Cardiac fibroblast (primary cell): ENCODE measurements around the gene MAP2K6.

ENCODE experiments used
- DNase-seq, 2 donors: peaks; one replicate each; pipeline versions ENCODE4 v3.0.0 to v3.0.0-alpha.2; 2010; ENCODE audit warnings: low read depth in 2 of 2
- H3K4me3 ChIP-seq, 2 donors: replicated peaks in 1 of 2; 1 replicate in 1 of 2; 2 replicates in 1 of 2; pipeline ENCODE4 v1.5.1; 2011; ENCODE audit warnings: low read depth in 2 of 2, low read length in 2 of 2, mild to moderate bottlenecking in 2 of 2, moderate library complexity in 1 of 2
- TF ChIP-seq, protein P1 (sequence below): IDR thresholded peaks from one replicate; pipeline ENCODE4 v1.5.1; 2011; ENCODE audit warnings: low read depth, mild to moderate bottlenecking, low read length, inconsistent platforms

MAP2K6 gene

GRCh38 chr17:69575346-69575761 lies 160.9 kb downstream of the MAP2K6 start:
- no peak overlapping the region for H3K4me3 ChIP-seq
- TF ChIP-seq, protein P1, sequence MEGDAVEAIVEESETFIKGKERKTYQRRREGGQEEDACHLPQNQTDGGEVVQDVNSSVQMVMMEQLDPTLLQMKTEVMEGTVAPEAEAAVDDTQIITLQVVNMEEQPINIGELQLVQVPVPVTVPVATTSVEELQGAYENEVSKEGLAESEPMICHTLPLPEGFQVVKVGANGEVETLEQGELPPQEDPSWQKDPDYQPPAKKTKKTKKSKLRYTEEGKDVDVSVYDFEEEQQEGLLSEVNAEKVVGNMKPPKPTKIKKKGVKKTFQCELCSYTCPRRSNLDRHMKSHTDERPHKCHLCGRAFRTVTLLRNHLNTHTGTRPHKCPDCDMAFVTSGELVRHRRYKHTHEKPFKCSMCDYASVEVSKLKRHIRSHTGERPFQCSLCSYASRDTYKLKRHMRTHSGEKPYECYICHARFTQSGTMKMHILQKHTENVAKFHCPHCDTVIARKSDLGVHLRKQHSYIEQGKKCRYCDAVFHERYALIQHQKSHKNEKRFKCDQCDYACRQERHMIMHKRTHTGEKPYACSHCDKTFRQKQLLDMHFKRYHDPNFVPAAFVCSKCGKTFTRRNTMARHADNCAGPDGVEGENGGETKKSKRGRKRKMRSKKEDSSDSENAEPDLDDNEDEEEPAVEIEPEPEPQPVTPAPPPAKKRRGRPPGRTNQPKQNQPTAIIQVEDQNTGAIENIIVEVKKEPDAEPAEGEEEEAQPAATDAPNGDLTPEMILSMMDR, result no peak
- DNase-seq, result peak; percentile 44 to 86

GRCh38 chr17:69577098-69577497 lies 162.6 kb downstream of the MAP2K6 start:
- no peak for DNase-seq
- no peak overlapping the region for H3K4me3 ChIP-seq
- TF ChIP-seq, protein P1, result no peak

- no peak overlapping the region for H3K4me3 ChIP-seq
- DNase-seq, result no peak
- TF ChIP-seq, protein P1, result no peak
Observed at GRCh38 chr17:69578385-69578936, 164.0 kb downstream of the MAP2K6 start.

- H3K4me3 ChIP-seq, result no peak overlapping the region
- TF ChIP-seq, protein P1, result no peak
- no peak for DNase-seq
Observed at GRCh38 chr17:69579961-69580677, 165.6 kb downstream of the MAP2K6 start.

GRCh38 chr17:69581061-69581961 lies 166.8 kb downstream of the MAP2K6 start:
- H3K4me3 ChIP-seq, result no peak overlapping the region
- no peak for DNase-seq
- TF ChIP-seq, protein P1, result no peak

- DNase-seq, result no peak
- no peak overlapping the region for H3K4me3 ChIP-seq
- TF ChIP-seq, protein P1, result no peak
Observed at GRCh38 chr17:69588316-69588715, 173.8 kb downstream of the MAP2K6 start.
